Dedifferentiated amniotic fluid mesenchymal stem cell (primary cell): ENCODE measurements around the gene CYB561.

Experiments used
- DNase-seq: peaks from one replicate; pipeline ENCODE4 v3.0.0-alpha.2; 2016; ENCODE audit errors: extremely low spot score

CYB561 gene

DNA sequence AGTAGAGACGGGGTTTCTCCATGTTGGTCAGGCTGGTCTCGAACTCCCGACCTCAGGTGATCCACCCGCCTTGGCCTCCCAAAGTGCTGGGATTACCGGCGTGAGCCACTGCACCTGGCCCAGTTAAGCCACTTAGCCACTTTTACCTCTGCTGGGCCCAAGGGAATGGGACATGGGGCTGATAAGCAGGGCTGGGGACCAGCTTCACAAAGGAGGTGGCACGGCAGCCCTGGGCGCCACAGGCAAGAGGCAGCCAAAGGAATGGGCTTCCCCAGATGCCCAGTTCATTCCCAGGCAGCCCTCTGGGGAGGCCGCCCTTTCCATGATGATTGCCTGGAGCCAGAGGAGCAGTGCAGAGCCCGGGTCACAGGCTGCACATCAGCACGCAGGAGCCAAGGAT, 5.0 kb upstream of the CYB561 start:
- DNase-seq: no peak

- DNase-seq: no peak
Measured at GRCh38 chr17:63450551-63450950, 4.4 kb upstream of the CYB561 start.

GRCh38 chr17:63448655-63449054, 2.5 kb upstream of the CYB561 start:
- no peak for DNase-seq

GRCh38 chr17:63447471-63448009, 1.4 kb upstream of the CYB561 start:
- DNase-seq: no peak

- DNase-seq: no peak
Measured at GRCh38 chr17:63446753-63447470, 806 bp upstream of the CYB561 start.

DNA sequence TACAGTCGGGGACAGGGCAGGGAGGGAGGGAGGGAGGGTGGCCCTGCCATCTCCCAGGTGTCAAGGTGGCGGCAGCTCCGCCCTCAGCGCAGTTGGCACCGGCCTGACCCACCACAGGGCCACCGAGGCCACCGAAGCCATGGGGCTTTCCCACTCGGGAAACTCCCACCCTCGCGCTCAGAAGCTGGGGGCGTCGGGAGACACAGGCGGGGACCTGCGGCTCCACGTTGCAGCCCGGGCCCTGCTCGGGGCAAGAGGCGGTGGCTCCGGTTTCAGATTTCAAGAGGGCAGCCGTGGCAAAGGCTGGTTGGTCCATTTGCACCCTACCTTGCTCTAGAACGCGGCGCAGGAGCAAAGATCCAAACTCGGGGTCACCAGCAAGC, 544 bp downstream of the CYB561 start:
- no peak for DNase-seq

GRCh38 chr17:63445065-63445464, 1.0 kb downstream of the CYB561 start:
- no peak for DNase-seq

GRCh38 chr17:63444457-63444856, 1.6 kb downstream of the CYB561 start:
- no peak for DNase-seq

DNA sequence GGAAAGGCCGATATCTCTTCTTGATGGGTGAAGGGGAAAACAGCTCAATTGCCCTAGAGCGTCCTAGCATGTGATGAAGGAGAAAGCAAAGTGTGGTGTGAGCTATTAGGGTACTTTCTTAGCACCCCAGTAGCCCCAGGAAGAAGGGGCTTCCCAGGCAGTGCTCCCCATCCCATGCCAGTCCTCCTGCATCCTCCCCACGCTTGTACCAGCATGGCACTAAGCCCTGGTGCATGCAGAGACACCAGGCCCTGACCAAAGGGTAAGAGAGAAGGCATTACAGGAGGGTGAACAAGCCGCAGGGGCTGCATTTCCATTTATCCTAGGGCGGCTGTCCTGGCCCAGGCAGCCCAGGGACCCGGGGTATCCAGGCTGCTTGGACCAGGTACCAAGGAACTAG, 3.1 kb downstream of the CYB561 start:
- DNase-seq: no peak

- DNase-seq: no peak
Measured at GRCh38 chr17:63442549-63443035, 3.5 kb downstream of the CYB561 start.

DNA sequence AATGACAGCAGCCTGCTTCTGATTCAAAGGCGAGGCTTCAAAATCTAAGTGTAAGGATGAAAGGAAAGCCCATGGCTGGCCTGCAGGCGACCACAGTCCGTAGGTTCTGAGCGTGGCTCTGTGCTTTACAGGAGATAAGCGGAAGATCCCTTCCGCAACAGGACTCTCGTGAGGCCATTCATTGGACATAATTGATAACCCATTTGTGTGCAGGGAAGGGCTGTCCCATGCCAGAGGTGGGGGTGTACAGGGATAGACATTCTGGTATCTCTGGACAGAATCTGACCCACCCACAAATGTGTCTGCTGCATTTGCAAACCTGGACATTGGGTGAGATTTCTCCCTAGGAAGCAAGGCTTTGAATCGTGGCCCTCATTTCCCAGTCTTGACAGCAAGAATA, 4.0 kb downstream of the CYB561 start:
- DNase-seq: no peak

DNA sequence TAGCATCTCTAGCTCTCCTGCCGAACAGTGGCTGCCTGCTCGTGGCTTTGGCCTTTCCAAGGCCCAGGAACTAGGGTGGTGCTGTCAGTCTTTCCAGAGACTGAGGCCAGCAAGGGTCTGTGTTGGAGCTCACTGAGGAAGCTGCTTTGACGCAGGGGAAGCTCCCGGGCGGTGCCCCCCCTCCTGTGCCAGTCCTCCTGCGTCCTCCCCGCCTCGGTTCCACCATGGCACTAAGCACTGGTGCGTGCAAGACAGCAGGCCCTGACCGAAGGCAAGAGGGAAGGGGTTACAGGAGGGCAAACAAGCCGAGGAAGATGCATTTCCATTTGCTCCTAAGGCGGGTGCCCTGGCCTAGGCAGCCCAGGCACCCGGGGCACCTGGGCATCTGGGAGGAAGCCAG, 4.5 kb downstream of the CYB561 start:
- DNase-seq: no peak

DNA sequence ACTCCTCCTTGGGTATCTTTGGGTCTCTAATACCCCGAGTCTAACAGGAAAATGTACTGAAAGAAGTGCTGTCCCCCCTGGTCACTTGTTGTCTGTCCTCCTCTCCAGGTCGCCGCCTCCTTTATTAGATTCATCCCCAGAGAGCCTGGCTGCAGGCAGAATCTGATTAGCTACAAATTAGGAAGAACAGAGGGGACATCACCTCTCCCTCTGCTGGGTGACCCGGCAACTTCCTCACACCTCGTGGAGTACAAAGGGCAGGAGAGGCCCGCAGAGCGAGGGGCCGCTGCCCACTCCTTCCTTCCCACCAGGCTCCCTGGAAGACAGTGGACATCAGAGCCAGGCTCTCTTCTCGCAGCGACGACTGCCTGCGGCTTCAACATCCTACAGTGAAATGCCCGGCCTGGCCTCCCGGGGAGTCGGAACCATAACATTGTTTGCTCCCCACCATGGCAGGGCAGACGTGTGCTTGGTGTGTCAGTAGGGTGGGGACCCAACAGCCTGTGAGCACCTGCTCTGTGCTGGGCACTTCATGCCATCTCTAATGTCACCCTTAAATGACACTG, 5.3 kb downstream of the CYB561 start:
- no peak for DNase-seq

DNA sequence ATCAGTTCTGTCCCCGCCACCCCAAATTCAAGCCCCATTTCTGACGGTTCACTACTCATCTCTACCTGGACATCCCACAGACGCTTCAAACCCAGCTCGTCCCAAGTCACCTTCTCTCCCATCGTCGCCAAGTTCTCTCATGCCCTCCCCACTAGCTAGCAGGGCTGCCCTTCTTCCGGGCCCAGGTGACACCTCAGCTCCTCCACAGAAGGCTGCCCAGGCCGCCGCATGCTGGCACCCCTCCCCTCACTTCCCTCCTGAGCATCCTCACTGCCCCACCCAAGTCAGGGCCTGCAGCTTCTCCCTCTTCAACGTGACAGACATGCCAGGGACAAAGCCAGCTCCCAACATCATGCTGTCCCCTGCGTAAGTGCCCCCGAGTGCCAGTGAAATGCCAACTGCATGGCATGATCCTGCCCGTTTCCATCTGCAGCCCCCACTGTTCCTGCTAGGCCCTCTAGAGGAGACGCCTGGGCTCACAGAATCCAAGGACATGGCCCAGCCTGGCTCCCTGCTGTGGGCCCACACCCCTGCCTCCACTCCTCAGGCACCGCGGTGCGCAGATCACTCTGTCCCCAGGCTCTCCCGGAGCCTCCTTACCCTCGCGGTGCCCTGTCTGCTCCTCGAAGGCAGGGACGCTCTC, 5.9 kb downstream of the CYB561 start:
- no peak for DNase-seq

DNA sequence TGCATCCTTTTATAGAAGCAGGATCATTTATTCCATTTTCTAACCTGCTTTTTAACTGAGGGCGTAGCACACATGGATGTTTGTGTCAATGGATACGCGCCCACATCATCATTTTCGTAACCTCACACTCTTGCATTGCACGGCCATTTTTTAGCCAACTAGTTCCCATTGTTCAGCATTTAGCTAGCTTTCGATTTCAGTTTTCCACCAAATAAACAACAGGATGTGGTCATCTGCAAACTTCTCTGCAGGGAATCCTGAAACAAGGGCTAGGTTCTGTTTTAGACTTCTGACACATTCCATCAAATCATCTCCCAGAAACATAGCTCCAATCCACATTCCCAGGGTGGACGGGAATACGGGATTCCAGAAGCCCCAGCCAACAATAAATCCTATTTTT, 6.4 kb downstream of the CYB561 start:
- DNase-seq: no peak

GRCh38 chr17:63438092-63439051, 7.7 kb downstream of the CYB561 start:
- no peak for DNase-seq

DNA sequence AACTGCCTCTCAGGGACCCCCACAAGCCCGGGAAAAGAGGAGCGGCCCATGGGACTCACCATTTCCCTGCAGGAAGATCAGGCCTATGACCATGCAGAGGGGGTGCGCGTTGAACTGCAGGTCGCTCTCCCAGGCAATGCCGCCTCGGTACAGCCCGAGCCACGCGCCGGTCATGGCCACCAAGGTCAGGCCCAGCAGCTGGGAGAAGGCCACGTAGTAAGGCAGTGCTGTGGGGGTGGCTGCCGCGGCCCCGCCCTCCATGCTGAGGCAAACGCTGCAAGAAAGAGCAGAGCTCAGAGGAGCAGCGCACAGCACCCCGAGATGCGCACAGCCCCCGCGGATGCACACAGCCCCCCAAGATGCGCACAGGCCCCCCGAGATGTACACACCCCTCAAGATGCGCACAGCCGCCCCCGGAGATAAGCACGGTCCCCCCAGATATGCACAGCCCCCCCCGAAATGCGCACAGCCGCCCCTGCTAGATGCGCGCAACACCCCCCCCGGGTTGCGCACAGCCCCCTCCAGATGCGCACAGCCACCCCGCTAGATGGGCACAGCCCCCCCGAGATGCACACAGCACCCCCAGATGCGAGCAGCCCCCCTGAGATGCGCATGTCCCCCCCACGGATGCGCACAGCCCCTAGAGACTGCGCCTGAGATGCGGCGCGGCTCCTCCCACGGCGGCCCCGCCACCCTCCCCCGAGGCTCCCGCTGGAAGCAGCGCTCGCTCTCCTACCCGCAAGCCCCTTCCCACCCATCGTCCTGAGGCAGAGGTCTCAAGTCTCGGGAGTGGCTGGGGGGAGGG, 8.6 kb downstream of the CYB561 start:
- DNase-seq: no peak

- DNase-seq: no peak
Measured at GRCh38 chr17:63436523-63437110, 9.5 kb downstream of the CYB561 start.

GRCh38 chr17:63435681-63436522, 10.2 kb downstream of the CYB561 start:
- DNase-seq: no peak
